Stimulated activated CD8-positive, alpha-beta memory T cell treated with anti-CD3 and anti-CD28 coated beads, Interleukin-15, amount 100 ng/mL, for 48 hours (primary cell): ENCODE data around the gene USB1.

Experiments
- DNase-seq, 2 donors: peaks; one replicate each; pipeline ENCODE4 v3.0.0-alpha.2; 2020; ENCODE audit warnings: low read depth in 2 of 2

Gene USB1, protein sequence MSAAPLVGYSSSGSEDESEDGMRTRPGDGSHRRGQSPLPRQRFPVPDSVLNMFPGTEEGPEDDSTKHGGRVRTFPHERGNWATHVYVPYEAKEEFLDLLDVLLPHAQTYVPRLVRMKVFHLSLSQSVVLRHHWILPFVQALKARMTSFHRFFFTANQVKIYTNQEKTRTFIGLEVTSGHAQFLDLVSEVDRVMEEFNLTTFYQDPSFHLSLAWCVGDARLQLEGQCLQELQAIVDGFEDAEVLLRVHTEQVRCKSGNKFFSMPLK

DNA sequence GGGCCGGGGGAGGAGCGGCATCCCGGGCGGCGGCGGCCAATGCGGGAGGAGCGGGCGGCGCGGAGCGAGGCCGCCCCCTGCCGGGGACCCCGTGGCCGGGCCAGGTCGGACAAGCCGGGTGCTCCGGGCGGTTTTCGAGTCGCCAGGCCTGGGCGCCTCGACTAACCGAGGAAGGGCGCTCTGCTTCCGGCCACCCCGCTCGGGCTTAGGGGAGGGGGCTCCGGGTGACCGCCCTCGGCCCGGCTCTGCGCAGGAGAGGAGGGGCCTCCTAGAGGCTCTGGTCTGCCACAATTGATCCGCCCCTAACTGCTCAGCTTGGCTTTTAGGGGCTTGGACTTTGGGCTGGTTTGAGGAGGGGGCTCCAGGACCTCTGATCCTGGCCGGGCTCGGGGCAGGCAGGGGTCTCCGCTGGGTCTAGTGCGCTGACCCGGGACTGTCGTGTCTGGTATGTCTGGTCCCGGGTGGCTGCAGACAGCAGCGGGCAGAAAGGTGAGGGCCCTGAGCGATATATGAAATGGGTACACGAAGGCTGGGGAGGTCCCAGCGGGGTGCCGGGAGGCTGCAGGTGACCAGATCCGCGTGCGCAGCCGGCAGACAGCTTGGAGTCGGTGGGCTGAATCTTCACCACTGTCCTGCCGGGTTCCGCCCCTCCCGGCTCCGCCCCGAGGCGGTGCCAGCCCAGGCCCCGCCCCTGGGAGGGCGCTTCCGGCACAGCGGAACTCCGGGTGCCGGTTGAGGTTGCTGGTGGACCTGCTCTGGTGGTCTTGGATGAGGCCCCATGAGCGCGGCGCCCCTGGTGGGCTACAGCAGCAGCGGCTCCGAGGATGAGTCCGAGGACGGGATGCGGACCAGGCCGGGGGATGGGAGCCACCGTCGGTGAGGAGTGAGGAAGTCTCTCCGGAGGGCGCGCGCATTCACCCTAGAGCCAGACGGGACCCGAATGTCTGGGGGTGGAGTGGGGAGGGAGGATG is at the start of gene USB1:
USB1 (plus strand) TSS at position 702 of the 971 bp plus-strand sequence; CDS start at position 779, 77 bp downstream.
- peak; percentile 78 for DNase-seq

DNA sequence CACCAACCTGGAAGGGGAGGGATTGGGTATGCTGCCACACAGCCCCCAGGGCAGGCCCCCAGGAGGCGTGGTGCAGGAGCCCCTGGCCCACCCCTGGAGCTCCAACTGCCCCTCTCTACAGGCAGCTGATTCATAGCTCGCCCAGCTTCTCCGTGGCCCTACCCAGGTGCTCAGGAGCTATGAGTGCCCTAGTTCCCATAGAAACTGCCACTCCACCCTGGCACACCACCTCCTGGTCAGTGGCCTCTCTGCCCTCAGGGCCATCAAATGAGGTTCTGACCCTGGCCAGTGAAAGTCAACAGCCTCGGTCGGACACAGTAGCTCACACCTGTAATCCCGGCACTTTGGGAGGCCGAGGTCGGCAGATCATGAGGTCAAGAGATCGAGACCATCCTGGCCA is 48.3 kb upstream of the USB1 start:
- DNase-seq, result no peak

DNA sequence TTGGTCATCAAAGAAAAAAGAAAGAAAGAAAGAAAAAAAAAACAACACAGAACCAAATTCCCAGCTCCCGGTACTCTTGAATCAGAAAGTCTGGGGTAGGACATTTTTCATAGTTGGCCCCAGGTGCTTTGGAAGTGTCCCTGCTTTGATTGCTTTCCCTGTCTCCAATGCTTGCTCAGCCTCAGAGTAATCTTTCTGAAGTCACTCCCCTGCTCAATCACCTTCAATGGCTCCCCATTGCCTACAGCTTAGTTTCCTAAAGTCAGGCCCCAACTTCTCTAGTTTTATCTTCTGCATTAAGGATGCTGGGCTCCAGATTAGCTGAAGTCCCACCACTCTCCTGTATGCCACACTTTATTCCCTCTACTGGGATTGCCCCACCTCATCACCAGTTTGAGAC is 47.4 kb upstream of the USB1 start:
- DNase-seq, result no peak

DNA sequence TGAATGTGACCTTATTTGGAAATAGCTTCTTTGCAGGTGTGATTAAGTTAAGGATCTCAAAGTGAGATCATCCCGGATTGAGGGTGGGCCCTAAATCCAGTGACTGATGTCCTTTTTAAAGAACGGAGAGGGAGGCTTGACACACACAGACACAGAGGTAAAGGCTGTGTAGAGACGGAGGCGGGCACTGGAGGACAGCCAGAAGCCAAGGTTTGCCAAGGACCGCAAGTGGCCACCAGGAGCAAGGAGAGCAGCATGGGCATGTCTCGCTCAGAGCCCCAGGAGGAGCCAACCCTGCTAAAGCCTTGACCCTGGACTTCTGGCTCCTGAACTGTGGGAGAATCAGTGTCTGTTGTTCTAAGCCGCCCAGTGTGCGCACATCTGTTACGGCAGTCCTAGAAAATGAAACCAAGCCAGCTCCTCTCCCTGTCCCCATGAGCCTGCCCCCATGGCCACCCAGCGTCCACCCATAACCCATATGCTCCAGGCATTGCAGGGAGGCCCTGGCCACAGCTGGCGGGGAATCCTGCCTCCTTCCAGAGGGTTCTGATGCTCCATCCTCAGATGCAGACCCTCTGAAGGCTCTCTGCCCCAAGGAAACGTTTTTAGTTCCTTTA is 45.5 kb upstream of the USB1 start:
- no peak for DNase-seq

DNA sequence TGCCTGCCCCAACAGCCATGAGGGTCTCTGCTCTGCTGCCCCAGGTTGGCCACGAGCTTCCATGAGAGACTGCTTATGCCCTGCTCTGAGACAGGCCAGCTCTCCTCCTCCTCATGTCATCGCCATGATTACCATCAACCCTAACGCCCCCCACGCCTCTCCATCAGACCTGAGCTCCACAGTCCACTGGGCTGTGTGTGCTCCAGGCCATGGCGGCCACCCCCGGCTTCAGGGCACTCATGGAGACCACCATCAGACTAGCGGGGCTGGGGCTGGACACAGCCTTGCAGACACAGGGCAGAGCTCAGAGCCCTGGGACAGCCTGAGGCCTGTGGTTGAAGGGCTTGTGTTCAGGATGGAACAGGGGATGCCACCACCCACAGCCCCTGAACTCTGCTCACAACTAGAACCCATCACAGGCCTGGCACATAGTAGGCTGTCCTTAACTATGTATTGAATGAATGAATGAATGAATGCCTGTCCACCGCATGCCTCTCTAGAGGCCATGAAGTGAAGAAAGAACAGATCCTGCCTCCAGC is 44.9 kb upstream of the USB1 start:
- no peak for DNase-seq

DNA sequence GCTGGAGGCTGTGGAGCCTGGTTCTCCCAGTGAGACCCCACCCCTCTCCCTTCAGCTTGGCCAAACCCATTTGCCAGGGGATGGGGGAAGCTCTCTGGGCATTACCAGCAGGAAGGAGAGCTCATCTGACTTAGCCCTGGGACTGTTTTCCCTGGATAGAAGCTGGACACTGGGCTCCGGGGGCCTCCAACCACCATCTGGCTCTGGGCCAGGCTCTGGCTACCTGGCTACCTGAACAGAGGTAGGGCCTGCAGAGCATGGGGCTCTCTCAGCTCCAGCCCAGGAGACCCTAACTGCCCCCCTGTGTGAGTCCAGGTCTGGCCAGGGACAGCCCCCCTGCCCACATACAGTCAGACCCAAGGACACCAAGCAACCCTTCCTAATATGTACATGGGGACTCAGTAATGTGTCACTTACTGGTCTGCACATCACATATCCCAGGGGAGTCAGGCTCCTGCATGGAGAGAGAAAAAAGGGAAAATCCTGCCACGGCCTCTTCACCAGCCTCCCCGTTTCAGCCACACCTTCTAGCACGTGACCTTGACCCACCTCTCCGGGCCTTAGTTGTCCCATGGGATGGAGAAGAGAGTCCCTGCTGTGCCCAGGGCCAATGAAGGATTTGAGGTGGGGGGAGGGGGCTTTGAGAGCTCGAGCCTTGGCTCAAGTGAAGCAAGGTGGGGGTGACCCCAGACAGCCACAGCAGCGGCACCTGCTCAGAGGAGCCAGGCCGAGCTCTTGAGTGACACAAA is 44.1 kb upstream of the USB1 start:
- no peak for DNase-seq

DNA sequence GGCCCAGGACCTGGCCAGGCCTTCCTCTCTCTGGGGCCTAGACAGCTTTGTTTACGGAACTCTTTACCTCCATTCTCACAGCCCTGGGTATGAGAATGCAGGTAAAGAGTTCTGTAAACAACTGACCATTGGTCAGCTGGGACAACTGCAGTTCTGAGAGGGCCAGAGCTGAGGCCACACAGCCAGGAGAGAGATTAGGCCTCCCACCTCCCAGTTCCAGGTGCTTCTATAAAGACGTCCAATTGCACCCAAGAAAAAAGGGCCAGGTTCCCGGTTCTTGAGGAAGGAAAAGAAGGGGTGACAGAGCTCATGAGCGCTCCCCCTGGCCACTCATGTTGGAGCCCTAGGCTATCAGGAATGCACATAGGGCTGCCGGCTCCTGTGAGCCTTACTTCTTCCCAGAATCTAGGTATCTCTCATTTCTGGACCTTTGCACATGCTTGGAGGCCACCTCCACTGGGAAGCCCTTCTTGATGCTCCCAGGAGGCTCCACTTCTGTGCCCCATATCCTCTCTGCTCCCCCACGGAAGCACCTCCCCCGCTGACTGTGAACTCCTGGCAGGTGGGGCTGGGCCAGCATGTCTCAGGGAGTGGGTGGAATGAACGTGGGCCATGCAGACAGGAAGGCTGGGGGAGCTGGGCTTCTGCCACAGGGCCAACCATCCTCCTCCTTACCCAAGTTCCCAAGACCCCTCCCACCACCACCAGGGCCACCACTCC is 43.4 kb upstream of the USB1 start:
- DNase-seq, result no peak

DNA sequence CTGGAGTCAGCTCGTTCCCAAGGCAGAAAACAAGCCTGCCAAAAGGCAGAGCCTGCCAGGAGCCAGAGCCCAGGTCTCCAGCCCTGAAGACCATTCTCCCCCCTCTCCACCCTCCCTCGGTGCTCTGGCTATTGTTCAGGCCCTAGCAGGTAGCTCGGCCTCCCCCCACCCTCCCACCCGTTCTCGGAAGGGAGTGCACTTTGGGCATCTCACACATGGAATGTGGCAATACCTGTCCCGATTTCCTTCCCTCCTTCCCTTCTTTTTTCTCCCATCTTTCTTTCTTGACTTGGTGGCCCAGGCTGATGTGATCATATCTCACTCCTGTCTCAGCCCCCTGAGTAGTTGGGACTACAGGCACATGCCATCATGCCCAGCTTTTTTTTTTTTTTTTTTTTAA is 42.7 kb upstream of the USB1 start:
- no peak for DNase-seq

DNA sequence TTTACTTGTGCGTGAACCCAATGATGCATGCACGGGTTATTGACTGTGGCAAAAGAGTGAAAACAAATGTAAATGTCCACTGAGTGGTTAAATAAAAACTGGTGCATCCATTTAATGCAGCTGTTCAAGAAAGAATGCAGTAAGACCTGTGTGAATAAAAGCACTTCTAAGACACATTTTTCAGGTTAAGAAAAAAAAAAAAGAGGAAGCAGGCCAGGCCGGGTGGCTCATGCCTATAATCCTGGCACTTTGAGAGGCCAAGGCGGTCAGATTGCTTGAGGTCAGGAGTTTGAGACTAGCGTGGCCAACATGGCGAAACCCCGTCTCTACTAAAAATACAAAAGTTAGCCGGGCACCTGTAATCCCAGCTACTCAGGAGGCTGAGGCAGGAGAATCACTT is 42.1 kb upstream of the USB1 start:
- DNase-seq, result no peak

DNA sequence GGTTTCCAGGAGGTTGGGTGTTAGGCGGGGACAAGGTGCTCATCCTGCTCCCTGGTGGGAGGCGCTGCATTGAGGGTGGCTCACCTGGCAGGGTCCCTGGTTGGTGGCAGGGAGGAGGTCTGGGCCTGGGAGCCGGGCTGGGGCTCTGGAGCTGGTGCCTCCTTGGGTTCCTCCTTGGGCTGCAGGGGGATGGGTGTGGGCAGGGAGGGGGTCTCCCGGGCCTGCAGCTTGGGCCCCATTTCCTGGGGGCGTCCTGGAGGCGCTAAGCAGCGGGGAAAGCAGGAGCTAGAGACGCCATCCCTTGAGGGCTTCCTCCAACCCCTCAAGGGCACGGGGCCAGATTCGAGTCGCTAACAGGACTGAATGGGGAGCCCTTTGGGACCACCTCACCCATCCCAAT is 41.4 kb upstream of the USB1 start:
- no peak for DNase-seq

DNA sequence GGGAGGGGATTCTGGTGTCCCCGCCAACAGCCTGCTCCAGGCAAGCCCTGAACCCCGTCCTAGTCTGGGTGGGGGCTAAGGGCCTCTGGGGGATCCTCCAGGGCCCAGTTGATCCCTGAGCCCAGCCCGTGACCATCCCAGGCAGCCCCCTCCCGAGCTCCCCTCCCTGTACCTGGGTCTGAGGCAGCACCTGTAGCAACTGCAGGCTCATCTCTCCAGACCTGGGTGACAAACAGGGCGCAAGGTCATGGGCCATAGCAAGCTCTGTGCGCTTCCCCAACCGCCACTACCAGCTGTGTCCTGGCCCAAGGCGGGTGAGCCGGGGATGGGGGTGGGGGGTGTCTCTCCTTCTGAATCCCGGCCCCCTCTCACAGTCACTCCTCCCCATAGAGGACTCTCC is 40.9 kb upstream of the USB1 start:
- DNase-seq, result no peak

DNA sequence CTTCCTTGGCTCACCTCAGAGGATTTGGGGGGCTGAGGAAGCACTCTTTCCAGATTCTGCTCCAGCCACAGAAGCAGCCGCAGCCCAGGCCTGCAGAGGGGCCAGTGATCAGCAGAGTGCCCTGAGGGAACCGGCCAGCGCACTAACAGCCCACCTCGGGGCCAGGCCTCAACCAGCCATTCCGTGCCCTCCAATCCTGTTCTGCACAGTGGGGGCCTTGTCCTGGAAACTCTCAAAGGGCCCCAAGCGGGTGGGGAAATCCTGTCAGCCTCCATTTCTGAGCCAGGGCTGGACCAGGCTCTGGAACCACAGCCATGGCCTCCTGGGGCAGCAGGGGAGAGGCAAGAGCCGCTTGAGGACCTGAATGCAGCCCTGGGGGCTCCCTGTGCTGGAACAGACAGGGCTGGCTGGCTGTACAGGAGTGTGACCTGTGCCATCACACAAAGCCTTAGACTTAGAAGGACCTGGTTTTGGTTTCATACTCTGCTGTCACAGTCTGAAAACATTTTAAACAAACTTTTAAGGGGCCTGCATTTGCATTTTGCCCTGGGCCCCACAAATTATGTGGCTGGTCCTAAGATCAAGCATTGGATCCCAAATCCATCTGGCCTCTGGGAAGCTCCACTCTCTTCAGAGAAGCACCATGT is 40.3 kb upstream of the USB1 start:
- DNase-seq, result no peak

DNA sequence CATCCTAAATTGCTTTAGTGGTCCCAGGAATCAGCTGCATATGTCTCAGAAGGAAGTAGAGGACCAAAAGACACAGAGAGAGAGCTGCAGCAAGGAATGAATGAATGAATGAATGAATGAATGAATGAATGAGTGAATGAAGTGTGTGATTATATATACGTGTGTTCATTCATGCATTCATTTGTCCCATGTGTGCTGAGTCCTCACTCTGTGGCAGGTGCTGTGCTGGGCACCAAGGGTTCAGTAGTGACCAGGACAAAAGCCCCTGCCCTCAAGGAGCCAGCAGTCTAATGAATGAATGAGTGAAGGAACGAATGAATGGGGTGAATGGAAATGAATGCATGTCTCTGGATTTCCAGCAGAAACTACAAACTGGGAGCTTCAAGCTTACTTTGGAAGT is 39.7 kb upstream of the USB1 start:
- no peak for DNase-seq

DNA sequence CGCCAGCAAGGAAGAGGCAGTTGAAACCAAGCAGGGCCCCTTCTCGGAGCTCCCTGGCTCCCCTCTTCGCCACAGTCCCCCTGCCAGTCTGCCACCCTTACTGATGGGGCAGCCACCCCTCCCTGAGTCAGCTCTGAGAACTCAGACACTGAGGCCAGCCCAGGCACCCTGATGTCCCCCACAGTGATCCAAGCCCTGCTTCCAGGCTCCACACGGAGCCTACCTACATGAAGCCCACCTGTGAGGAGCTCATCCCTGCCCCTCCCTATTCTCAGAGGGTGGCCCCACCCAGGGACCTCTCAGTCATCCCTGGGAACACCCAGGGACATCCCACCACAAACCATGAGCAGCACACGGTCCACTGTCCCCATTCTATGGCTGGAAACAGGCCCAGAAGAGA is 39.2 kb upstream of the USB1 start:
- no peak for DNase-seq

DNA sequence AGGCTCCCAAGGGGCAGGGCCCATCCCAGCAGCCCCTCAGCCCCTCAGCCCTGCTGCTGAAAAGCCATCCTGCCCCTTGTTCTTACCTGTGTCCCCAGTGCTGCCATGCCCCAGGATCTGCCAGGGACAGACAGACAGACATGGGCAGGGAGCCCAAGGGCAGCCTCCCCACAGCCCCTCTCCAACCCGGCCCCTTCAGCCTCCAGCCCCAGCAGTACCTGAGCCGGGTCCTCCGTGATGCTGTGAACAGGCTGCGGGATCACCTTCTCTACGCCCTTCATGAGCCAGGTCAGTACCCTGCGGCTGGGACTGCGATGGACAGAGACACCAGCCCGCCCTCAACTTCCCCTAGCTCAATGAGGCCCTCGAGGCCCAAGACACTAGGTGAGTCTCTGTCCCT is 38.5 kb upstream of the USB1 start:
- no peak for DNase-seq

DNA sequence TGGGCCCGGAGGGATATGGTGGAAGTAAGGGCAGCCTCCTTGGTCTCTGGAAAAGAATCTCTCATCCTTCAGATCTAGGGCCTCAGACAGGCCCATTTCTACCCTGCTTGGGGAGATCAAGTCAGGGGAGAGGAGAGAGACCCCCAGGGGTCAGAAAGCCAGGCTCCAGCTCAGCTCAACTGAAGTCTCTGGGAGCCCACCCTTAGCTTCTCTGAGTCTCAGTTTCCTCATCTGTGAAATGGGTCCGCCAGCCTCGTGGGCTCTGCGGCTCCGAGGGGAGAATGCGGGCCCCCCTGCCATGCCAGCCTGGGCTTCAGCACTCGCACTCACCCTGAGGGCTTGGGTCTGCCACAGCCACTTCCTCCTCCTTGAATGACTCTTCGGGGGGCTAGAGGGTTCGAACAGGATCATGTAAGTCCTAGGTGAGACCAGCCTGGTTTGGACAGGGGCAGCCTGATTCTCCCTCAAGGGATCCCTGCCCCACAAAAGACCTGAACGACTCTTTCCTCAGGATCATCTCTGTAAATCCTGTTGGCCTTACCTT is 37.0 kb upstream of the USB1 start:
- no peak for DNase-seq

DNA sequence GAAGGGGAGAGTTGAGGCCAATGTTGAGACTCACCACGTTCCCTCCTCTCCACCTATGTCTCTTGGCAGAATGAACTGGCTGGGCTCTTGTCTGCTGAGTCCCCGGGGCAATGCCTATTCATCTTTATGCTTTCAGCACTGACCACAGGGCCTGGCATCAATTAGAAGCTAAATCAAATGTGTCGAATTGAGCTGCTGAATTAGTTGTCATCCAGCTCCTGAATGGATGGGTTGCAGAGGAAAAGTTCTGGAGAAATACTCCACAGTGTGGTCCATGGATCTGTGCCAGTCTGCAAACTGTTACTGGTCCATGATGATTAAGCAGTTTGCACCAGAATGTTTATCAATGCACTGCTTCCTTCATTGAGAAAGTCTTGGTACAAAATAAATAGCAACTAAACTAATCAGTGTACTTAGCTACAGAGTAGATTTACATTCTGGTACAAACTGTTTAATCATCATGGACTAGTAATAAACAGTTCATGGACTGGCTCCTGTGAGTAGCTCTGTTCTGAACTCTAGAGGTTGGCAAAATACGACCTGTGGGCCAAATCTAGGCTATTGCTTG is 34.9 kb upstream of the USB1 start:
- DNase-seq, result no peak

DNA sequence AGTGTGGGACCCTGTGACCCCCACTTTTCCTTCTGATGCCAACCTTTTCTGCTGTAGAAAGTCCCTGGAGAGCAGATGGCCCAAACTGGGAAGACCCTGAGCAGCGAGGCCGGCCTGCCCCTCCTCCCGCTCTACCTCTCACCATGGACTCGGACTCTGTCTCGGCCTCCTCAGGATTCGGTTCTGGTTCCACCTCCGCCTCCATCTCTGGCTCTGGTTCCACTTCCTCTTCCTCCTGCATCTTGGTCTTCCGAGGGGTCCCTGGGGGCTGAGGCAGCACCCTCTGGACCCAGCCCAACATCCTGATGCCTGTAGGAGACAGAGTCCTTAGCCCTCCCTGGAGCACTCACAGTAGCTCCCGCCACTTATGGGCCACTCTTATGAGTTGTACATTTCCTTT is 34.2 kb upstream of the USB1 start:
- DNase-seq, result no peak

DNA sequence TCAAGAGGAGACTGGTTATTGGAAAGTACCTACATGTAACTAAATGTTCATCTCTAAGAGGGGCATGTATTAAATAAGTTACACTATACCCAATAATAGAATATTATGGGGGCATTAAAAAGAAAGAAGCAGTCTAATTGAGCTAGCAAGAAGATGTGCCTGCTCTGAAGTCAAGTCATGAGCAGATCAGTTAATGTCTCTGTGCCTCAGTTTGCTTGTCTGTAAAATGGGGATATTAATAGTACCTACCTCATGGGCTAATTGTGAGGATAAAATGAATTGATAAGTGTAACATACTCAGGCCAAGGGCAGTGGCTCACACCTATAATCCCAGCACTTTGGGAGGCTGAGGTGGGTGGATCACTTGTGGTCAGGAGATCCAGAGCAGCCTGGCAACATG is 33.3 kb upstream of the USB1 start:
- DNase-seq, result no peak
